HG03139 (cell line): ENCODE measurements around the gene WBP11.

Experiments used
- ATAC-seq: cut with Tn5 transposase; IDR thresholded peaks from one replicate; pipeline ENCODE4 v1.9.1; 2021; ENCODE audit not compliant: unreplicated experiment

WBP11 gene

DNA sequence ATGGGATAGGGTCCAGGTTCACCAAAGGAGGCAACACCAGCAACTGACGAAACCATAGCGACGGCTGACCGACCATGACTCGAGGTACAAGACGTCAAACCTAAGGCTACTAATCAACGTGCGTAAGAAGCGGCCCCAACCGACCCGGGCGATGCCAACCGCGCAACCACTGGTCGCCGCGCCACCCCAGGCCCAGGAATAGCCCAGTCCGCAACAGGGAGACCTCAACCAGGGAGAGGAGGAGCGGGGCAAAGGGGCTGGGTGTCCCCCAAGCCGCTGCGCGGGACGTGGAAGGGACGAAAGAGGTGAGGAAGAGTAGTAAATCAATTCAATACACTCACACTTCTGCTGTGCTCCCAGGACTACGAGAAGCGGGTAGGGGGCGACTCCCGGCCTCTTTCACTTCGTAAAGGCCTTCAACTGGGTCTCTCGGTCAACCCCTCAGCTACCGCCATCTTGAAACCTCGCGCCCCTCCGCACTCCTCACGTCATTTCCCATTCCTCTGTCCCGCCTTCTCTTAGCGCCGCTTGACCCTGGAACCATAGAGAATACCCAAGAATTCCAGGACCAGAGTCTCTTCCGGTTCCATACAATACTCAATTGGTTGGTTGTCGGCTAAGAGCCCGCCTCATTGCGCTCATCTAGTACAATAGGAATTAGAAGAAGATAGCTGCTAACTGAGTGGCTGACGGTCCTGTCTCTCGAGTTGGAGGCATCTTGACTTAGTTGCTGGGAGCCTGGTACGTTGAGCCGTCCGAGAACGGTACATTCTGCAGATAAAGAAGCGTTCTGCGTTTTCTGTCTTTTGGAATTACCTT lies at the start of gene WBP11, which contains the start of gene C12orf60:
WBP11 (minus strand) TSS at position 468 of the 819 bp plus-strand sequence. CDS start 2,095 bp downstream, outside the sequence.
C12orf60 (plus strand) TSS at position 660 of the 819 bp plus-strand sequence. CDS start 19,266 bp downstream, outside the sequence.
- peak; percentile 99 for ATAC-seq

DNA sequence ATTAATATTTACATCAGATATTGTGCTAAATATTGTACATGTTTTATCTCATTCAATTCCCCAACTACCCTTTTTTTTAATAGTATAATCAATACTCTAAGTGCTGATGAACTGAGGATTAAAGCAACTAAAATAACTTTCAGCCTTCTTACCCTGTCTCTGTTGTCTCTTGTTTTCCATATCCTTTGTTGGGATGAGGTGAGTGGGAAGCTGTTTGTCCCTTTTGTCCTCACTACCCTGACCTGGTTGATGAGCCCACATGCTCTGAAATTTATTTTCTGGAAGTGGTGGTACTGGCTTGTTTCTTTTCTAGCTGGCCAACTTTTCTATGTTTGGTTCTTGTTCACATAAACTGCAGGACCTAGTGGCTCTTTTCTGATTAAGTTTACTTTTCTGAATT lies 49.6 kb upstream of the WBP11 start:
- ATAC-seq, result no peak

DNA sequence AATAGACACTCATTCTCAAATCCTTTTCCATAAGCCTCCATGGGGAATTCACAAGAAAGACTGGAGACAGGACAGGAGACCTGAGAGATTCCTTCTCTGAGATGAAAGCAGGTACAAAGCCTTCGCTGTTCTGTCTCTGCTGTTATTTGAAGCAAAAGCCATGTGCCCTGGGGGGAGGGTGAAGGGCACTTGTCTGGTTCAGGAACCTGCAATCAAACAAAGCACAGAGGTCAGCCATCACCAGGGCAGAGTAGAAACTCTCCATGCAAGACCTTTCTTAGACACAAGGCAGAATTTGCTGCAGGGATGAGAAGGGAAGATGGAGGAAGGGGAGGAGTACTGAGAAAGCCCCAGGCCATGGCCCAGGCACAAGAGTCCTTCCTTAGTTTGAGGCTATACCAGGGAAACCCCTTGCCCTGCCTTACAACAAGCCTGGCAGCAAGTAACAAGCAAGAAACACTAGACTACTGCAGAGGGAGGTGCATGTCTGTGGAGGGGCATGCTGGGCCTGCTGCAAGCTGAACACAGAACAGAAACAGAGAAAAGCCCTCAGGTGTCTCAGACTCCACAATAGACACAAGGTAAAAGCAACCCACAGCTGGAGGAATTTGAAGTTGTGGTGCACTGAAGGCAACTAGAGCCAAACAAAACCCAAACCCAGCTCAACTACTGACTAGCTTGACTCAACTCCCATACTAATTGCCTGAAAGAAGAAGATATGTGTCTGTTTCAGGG lies 47.8 kb upstream of the WBP11 start:
- no peak for ATAC-seq

DNA sequence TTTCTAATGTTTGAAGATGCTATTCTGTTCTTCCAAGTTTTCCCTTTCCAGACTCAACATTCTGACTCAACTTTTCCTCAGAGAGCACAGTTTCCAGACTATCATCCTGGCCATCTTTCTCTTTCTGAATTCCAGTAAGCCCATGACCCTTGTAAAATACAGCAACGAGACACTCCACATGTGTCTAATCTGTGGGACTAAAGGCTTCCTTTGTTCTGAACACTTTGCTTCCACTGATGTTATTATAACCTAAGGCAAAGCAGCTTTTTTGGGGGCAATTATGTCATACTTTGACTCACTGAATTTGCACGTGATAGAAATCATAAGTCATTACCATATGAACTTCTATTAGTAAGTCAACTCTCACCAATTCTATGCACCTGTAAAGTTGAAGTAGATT lies 46.4 kb upstream of the WBP11 start:
- ATAC-seq, result no peak

DNA sequence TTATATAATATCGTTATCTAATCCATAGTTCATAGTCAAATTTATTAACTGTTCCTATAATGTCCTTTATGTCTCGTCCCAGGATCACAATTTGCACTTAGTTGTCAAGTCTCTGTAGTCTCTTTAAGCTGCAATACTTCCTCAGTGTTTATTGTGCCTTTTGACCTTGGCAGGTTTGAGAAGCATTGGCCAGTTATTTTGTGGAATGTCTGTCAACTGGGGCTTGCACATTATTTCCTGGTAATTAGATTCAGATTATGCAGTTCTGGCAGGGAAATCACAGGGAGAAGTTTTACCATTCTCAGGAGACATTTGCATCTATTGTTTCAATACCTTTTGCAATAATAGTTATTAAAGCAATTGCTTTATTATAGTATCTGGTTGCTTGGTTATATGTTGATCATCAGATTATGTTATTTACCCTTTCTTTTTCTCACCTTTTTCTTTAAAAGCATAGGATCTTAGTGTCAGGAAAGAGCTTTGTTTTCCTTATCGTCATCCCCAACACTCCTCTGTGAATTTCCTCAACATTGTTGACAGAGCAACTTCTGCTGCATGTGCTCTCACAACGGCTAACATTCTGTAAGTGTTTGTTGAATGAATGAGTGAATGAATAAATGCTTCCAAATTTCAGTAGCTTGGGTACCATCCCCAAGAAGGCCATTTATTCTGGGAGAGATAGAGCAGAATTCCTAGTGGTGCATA lies 43.8 kb upstream of the WBP11 start:
- no peak for ATAC-seq

DNA sequence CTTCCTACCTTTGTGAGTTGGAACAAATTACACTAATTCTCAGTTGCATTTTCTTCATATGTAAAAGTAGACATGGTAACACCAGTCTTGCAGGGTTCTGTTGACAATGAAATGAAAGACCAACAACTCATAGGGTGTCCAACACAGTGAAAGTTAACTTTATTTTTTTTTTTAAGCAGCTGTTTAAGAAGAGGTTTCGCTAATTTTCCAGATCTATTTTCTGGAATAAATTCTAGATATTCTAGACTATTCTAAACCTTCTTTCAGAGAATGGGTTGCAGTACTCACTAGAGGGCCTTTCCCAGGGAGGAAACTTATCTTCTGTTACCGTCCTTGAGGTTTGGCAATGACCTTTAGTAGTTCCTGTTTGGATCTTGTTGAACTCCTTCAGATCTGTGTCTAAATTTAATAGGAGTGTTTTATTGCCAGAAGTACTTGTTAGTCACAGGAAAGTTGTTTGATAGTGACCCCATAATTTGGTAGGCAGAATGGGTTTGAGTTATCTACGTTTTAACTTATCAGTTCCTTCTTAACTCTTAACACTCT lies 42.8 kb upstream of the WBP11 start:
- ATAC-seq, result no peak

DNA sequence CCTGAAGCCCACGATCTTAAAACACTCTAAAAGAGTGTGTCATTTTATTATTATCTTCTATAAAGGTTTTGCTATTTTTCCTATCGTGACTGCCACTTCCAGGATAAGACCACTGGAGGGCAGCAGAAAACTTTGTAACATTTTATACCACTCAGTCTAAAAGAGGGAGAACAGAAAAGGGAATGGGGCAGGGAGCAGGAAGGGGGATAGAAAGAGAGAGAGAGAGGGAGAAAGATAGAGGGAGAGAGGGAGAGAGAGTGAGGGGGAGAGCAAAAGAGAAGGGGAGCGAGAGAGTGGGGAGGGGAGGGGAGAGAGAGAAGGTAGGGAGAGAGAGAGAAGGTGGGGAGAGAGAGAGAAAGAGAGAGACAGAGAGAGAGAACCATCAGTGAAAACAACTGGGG lies 42.1 kb upstream of the WBP11 start:
- no peak for ATAC-seq

DNA sequence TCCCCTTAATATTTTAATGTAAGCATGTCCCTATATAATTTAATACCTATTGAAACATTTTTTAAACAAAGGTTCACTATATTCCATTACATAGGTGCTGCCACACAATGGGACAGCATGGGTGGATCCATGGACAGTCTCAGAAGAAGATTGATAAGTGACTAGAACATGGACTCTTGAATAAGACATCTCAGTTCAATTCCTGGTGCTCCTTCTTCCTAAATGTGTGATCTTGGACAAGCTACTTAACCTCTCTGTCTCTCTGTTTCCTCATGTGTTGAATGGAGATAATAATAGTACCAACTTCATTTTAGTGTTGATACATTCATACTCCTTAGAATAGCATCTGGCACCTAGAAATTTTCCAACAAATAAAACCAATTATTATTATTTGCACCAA lies 41.1 kb upstream of the WBP11 start:
- no peak for ATAC-seq

DNA sequence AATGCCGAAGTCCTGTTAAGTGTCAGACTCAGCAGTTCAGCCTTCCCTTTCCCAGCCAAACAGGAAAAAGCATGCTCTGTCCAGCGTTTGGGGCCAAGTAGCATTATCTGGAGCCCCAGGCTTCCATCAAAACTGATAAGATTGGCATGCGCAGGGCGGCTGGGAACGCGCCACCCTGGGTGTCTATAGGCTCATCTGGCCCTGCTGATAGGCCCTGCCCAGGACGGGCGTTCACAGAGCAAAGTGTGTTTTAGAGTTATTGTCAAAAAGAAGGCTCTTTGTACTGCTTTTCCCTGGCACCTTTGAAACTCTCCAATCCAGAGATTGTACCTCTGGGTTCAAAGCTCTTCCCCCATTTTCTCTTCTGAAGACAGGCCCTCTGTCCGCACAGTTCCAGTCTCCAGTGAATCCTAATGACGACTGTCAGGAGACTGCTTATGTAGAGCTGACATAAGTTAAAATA lies 40.2 kb upstream of the WBP11 start, which contains the start of gene ART4:
ART4 (minus strand) TSS at position 102 of the 463 bp plus-strand sequence. CDS start 413 bp downstream, outside the sequence.
- ATAC-seq, result no peak

DNA sequence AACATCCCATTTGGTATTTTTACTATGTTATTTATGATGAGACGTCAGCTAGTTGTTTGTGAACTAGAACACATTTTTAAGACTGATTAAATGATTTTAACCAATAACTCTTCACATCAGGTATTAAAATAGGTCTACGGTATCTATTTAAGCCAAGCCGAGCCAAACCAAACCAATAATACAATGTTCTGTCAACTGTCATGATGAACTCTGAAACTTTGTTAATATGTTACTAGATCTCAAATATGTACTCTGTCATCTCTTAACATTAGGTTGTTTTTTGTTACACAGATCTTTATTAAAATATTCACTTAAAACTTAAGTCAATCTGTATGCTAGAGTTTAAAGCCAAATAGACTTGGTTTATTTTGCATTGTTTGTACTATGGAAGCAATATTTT lies 39.0 kb upstream of the WBP11 start:
- no peak for ATAC-seq

DNA sequence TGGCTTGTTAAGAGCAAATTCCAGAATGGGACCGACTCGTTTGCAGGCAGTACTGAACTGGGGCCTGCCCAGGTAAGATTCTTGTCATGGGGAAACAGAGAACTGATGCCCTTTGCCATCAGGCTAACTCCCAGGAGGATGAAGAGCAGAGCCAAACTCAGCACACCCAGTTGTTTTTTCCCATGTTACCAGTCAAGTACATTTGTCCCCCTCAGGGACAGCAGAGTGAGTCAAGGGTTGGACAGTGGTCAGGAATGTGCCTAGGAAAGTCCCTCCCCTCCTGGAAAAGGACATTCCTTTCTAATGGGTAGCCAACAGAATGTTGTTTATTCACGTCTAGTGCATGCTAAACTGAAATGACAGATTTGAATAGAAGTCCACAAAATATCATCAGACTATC lies 38.5 kb upstream of the WBP11 start:
- ATAC-seq, result no peak

DNA sequence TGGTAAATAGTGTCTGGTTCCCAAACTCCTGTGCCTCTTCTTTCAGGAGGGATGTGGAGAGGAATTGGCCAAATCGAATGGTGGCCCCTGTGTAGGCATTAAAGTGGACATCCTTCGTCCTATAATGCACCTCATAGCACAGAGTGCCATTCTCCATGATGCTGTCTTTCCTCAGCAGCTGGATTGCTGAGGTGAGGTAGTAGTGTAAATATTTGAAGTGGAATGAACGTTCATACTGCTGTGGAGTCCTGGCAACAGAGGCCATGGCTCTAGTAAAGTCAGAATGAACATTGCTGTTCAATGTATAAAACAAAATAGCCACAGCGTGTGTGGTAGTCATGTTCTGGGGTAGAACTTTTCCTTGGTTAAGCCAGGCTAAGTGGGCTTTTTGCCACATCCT lies 37.3 kb upstream of the WBP11 start:
- ATAC-seq, result no peak

DNA sequence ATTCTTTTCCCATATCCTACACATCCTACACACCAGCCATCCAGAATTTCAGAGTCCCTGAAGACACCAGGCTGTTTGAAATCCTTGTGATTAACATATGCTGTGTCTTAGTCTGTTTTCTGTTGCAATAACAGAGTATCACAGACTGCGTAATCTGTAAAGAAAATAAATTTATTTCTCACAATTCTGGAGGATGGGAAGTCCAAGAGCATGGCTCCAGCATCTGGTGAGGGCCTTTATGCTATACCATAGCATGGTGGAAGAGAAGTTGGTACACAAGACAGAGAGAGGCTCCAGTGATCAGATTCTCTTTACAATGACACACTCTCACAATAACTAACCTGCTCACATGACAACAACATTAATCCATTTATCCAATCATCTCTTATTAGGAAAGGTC lies 36.0 kb upstream of the WBP11 start:
- no peak for ATAC-seq

DNA sequence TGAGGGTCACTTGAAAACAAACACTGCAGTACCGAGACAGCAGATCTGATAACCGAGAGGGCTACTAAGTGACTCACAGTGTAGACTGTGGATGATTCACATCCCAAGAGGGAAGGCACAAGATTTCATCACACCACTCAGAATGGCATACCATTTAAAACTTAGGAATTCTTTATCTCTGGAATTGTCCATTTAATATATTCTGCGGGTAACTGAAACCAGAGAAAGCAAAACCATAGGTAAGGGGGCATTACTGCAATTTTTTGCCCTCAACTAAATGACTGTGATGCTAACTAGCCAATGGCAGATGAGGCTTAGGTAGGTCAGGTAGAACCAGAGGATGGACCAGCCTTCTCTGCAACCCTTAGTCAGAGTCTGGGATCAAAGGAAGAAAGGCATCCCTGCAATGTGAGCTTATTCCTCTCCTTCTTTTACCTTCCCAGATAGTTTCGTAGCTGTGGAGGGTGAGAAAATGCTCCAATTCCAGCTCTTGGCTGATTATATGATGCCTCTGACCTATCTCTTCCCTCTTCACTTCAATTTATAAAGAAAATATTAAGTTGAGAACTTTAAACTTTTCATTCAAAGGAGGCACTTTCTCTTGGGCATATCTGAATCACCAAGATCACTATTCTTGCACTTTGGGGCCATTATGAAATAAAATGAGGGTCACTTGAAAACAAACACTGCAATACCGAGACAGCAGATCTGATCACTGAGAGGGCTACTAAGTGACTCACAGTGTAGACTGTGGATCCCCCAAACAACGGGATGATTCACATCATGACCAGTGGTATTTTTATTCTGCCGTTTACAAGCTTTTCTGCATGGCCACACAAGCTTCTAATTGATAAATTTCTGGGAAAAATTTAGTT lies 33.3 kb upstream of the WBP11 start:
- no peak for ATAC-seq

DNA sequence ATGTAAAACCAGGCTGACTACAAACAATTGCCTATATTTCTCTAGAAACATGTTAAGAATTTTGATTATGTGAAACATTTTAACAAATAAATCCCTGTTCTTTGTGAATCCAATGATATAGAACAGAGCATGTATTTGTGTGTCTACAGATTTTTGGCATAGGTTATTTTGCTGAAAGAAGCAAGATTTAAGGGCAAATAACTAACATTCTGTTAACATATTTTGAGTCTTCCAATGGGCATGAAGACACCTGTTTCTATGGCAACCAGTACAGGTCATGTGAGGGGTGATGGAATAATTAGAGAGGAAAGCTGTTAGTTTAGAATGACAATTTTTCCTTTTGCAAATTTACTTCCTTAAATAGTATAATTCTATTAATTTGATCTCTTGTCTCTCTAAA lies 31.2 kb upstream of the WBP11 start:
- no peak for ATAC-seq

DNA sequence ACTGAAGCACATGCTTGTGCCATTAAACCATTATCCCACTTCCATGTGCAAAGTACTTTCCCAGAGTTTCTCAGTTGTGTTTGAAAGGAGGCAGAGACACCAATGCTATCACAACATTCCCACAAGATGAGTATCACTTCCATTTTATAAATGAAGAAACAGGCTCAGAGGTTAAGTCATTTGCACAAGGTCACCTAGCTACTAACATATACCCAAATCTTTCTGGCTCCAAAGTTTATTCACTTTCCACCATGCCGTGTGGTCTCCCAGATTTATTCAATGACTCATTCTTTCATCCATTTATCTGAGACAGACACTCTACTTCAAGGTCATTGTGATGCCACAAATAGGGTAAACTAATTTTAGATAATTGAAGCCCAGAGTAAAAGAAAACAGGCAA lies 30.7 kb upstream of the WBP11 start:
- ATAC-seq, result no peak

DNA sequence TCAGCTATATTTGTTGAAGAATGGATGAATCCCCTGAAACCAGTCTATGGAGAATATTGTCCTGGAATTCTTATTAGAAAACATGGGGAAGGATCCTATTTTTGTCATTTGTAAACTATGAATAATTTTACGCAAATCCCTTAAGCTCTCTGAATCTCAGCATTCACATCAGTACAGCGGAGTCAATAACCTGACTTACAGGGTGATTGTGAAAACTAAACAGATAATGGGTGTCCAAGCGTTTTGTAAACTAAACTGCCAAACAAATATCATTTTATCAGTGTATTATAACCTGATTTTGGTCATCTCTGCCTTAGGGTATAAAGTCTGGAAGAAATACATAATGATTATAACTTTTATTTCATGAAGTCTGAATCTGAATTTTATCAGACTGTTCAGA lies 30.1 kb upstream of the WBP11 start:
- ATAC-seq, result no peak

DNA sequence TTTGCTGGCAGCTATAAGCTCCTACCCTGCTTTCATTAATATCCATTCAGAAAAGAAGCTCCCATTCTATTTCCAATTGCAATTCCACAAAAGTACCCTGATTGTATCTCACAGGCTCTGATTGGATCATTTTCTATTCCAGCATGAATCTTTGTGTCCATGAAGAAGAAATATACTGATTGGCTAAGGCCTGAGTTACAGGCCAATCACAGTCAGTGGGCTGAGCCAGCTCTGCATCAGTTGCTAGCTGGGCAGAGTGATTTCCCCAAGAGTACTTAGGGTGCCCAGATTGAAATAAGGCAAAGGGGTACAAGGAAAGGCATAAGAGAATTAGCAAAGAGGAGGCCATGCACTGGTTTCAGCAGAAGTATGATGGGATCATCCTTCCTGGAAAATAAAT lies 25.6 kb upstream of the WBP11 start:
- no peak for ATAC-seq

DNA sequence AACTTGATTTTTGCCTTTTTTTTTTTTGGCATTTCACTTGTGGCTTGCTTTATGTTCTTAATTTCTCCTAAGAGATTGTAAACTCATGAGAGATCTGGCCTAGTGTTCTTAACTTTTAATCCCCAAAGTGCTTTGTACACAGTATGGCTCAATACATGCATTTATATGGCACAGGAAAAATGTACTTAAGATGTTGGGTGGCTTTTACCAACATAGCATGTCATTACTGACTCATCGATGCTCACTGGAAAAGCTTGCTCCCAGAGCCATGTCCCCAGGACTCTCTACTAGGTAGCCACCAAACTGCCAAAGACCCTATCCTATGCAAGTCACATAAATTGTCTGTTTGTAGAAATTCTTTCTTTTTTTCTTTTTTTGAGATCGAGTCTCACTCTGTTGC lies 23.8 kb upstream of the WBP11 start:
- ATAC-seq, result no peak

DNA sequence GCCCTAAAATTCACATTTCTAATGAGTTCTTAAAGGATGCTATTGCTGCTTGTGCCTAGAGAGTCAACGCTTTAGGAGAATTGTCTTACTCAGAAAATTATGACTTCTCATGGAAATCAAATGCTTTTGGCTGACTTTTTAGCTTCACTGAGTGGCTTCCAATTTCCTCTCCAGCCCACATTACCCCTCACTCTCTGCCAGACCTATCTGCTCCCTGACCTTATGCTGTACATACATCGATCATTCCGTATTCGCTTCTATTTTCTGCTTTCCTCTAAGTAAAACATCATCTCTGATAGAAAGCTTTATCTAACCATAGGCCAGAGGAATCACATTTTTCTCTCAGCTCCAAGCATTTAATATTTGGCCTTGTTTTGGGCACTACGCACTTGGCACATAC lies 23.2 kb upstream of the WBP11 start:
- ATAC-seq, result no peak
